GM13977 (cell line): ENCODE results near the gene CTSW.
A peak's percentile ranks its signal among the peaks of the same experiment; 100 is the strongest.

Experiments
- DNase-seq: peaks from one replicate; pipeline ENCODE4 v3.0.0; 2012; ENCODE audit warnings: low spot score
- CTCF ChIP-seq: IDR thresholded peaks from 2 replicates; pipeline ENCODE4 v1.5.1; 2012; ENCODE audit warnings: mild to moderate bottlenecking, control low read depth; ENCODE audit not compliant: insufficient read depth; ENCODE audit errors: extremely low read depth, missing control alignments
- in situ Hi-C: fragments of 300-500 bp; cut with MboI; formaldehyde crosslinking; loops from one replicate; pipeline ENCODE4 v1.12.0; 2022; ENCODE audit warnings: low sequenced_read_pairs, low pct_unique_long_range_greater_than_20kb, mixed read lengths, inconsistent platforms; ENCODE audit not compliant: unreplicated experiment

CTSW gene

DNA sequence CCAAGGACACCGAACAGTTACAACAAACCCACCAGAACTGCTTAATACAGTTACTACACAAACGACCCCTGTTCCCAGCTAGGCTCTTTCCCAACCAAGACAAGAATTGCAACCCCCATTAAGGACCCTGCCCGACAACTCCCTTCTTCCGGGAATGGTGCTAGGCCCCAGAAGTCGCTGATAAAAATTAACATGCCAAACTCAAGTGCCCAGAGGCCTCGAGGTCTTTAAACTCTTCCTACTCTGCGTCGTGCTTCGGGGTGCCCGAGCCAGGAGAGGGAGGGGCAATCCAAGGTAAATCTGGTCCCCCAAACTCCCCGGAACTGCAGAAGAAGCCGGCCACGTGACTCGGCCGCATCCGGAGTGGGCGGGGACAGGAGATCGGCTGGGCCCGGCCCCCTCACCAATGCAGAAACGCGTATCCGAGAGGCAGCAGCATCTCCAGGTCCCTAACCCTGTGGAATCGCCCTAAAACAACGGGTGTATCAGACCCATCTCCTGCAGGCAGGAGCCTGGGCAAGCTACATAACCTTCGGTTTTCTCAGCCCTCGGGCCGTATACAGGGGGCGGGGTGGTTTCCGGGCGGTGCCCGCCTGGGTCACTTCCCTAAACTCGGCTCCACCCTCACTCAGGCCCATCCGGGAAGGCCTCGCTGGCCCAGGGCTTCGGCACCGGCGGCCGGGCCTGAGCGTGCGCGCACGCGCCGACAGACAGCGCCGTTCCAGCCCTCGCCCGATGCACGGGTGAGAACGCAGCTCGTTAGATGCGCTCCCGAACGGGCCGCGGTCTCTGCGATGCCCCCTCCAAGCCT lies 22.7 kb upstream of the CTSW start:
- TF ChIP-seq CTCF, result no peak
- peak; percentile 82 for DNase-seq
- in situ Hi-C loops, result no loop called here

DNA sequence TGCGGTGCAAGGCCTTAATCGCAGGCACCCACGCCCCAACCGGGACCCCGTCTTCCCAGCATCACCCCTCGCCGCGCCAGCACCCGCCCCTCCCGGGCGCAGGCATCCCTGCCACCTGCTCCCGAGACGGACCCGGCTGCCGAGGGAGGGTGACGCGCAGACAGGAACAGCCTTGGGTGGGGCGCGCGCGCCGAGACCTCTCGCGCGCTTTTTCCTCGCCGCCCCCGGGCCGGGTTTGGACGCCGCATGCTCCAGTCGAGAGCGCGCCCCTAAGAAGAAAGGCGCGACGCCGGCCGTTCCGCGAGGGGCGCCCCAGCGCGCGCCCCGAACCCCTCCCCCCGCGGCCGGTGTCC lies 22.2 kb upstream of the CTSW start:
- in situ Hi-C loops, result no loop called here
- no peak for DNase-seq
- TF ChIP-seq CTCF, result peak; percentile 8

GRCh38 chr11:65857853-65858680 lies 21.6 kb upstream of the CTSW start, which contains the start of gene CFL1:
TSS of gene CFL1 (minus strand) at chr11:65858180. CDS start at chr11:65858099, 81 bp downstream.
- TF ChIP-seq CTCF, result no peak
- peak; percentile 94 for DNase-seq
- in situ Hi-C loops, result no loop called here

- TF ChIP-seq CTCF, result no peak
- no peak for DNase-seq
- in situ Hi-C loops, result no loop called here
These were observed 21.0 kb upstream of the CTSW start for GRCh38 chr11:65858681-65859087.

GRCh38 chr11:65859095-65859811 lies 20.4 kb upstream of the CTSW start:
- no peak for TF ChIP-seq CTCF
- in situ Hi-C loops, result no loop called here
- DNase-seq, result peak; percentile 97

GRCh38 chr11:65859812-65860277 lies 19.8 kb upstream of the CTSW start:
- TF ChIP-seq CTCF, result no peak
- in situ Hi-C loops, result no loop called here
- no peak for DNase-seq
